GM12878 (cell line): ENCODE data around the gene ZMAT1.

Experiments
- BRCA1 ChIP-seq: IDR thresholded peaks from 2 replicates; pipeline ENCODE4 v1.6.1; 2011; ENCODE audit warnings: low read depth, low read length, improper control_type of control experiment
- JUND ChIP-seq: IDR thresholded peaks from 2 replicates; pipeline ENCODE4 v1.6.1; 2012; ENCODE audit warnings: low read depth, mild to moderate bottlenecking, low read length, improper control_type of control experiment, moderate library complexity
- MXI1 ChIP-seq: fragments of 150-350 bp; IDR thresholded peaks from 2 replicates; pipeline ENCODE4 v1.6.1; 2011; ENCODE audit warnings: low read depth, mild to moderate bottlenecking, inconsistent platforms, low read length, improper control_type of control experiment
- SMC3 ChIP-seq: IDR thresholded peaks from 2 replicates; pipeline ENCODE4 v1.6.1; 2011; ENCODE audit warnings: low read length, improper control_type of control experiment, borderline replicate concordance
- SPI1 ChIP-seq: IDR thresholded peaks from 2 replicates; pipeline ENCODE4 v1.6.1; 2011; ENCODE audit warnings: low read depth, mild to moderate bottlenecking, low read length, moderate library complexity, borderline replicate concordance; ENCODE audit not compliant: insufficient read depth
- WRNIP1 ChIP-seq: IDR thresholded peaks from 2 replicates; pipeline ENCODE4 v1.6.1; 2011; ENCODE audit warnings: low read depth, low read length, improper control_type of control experiment, borderline replicate concordance
- ZSCAN29 ChIP-seq: fragments of 450-650 bp; IDR thresholded peaks from 2 replicates; pipeline ENCODE4 v1.6.1; 2017; ENCODE audit warnings: mild to moderate bottlenecking, moderate library complexity
- TF ChIP-seq, protein P1 (sequence below), 3 experiments: IDR thresholded peaks in 2 of 3; conservative IDR thresholded peaks in 1 of 3; 2 replicates each; pipeline ENCODE4 v1.5.1; 2011; ENCODE audit warnings: low read depth in 3 of 3, low read length in 3 of 3, mild to moderate bottlenecking in 3 of 3, control low read depth in 2 of 3, moderate library complexity in 2 of 3, inconsistent platforms in 1 of 3, mixed read lengths in 1 of 3; ENCODE audit not compliant: control insufficient read depth in 2 of 3, insufficient read depth in 1 of 3; ENCODE audit errors: extremely low read depth in 1 of 3
- TF ChIP-seq, protein P2 (sequence below): fragments of 150-350 bp; IDR thresholded peaks from 2 replicates; pipeline ENCODE4 v1.6.1; 2016; ENCODE audit warnings: low read depth, low read length
- TF ChIP-seq, protein P3 (sequence below): IDR thresholded peaks from 2 replicates; pipeline ENCODE4 v1.6.1; 2012; ENCODE audit warnings: low read depth, low read length, improper control_type of control experiment

GRCh38 chrX:101932249-101932570 is 383 bp upstream of the ZMAT1 start:
- TF ChIP-seq SMC3, result no peak
- TF ChIP-seq, protein P1, sequence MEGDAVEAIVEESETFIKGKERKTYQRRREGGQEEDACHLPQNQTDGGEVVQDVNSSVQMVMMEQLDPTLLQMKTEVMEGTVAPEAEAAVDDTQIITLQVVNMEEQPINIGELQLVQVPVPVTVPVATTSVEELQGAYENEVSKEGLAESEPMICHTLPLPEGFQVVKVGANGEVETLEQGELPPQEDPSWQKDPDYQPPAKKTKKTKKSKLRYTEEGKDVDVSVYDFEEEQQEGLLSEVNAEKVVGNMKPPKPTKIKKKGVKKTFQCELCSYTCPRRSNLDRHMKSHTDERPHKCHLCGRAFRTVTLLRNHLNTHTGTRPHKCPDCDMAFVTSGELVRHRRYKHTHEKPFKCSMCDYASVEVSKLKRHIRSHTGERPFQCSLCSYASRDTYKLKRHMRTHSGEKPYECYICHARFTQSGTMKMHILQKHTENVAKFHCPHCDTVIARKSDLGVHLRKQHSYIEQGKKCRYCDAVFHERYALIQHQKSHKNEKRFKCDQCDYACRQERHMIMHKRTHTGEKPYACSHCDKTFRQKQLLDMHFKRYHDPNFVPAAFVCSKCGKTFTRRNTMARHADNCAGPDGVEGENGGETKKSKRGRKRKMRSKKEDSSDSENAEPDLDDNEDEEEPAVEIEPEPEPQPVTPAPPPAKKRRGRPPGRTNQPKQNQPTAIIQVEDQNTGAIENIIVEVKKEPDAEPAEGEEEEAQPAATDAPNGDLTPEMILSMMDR (IDR thresholded peaks at IDR 0.05 in 2 of 3, conservative IDR thresholded peaks at IDR 0.05 in 1 of 3; ENCODE audit: control insufficient read depth in 2 of 3, extremely low read depth in 1 of 3, insufficient read depth in 1 of 3, low read depth in 3 of 3, low read length in 3 of 3), result no peak
- no peak for TF ChIP-seq ZSCAN29
- no peak for TF ChIP-seq SPI1
- TF ChIP-seq JUND, result no peak
- no peak for TF ChIP-seq MXI1
- TF ChIP-seq BRCA1, result no peak
- TF ChIP-seq WRNIP1, result no peak
- TF ChIP-seq, protein P2, sequence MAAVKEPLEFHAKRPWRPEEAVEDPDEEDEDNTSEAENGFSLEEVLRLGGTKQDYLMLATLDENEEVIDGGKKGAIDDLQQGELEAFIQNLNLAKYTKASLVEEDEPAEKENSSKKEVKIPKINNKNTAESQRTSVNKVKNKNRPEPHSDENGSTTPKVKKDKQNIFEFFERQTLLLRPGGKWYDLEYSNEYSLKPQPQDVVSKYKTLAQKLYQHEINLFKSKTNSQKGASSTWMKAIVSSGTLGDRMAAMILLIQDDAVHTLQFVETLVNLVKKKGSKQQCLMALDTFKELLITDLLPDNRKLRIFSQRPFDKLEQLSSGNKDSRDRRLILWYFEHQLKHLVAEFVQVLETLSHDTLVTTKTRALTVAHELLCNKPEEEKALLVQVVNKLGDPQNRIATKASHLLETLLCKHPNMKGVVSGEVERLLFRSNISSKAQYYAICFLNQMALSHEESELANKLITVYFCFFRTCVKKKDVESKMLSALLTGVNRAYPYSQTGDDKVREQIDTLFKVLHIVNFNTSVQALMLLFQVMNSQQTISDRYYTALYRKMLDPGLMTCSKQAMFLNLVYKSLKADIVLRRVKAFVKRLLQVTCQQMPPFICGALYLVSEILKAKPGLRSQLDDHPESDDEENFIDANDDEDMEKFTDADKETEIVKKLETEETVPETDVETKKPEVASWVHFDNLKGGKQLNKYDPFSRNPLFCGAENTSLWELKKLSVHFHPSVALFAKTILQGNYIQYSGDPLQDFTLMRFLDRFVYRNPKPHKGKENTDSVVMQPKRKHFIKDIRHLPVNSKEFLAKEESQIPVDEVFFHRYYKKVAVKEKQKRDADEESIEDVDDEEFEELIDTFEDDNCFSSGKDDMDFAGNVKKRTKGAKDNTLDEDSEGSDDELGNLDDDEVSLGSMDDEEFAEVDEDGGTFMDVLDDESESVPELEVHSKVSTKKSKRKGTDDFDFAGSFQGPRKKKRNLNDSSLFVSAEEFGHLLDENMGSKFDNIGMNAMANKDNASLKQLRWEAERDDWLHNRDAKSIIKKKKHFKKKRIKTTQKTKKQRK, result no peak
- TF ChIP-seq, protein P3, sequence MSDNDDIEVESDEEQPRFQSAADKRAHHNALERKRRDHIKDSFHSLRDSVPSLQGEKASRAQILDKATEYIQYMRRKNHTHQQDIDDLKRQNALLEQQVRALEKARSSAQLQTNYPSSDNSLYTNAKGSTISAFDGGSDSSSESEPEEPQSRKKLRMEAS, result no peak
